ENCODE data around the gene ZNF605. TPM values are rescaled to one million over a fixed set of nuclear protein-coding genes. Genes with fewer than 3 reads are reported as not detected.
A peak's percentile ranks its signal among the peaks of the same experiment; 100 is the strongest.
"Not testable (repeated sequence)": the region's sequence is repeated elsewhere in the genome, so short reads cannot be mapped to it uniquely, and the experiment has no call there.

ZNF605 gene
- total and polyA plus RNA-seq, 7 experiments from 2014 or later, result 0.98 to 17.8 (median 8.3) TPM

- intact Hi-C loops (cut with micrococcal nuclease), result no loop called here
- no peak overlapping the region for H3K4me3 Mint-ChIP-seq
- H3K36me3 Mint-ChIP-seq, result peaks cover 17 to 43% (median 27%) of the 10 kb centered on the region in 5 donors
- ChIA-PET CTCF (no interaction called here), POLR2A (no interaction called here)
- Histone ChIP-seq H3K9me3 (ENCODE audit: control insufficient read depth in 2 of 3, low read length in 3 of 3) (peaks cover 8 to 70% (median 24%) of the 10 kb centered on the region in 3 experiments), H3K27ac (ENCODE audit: low read depth, low read length) (no peak overlapping the region), H3K4me1 (ENCODE audit: control insufficient read depth in 2 of 2, insufficient read depth in 2 of 2, low read length in 2 of 2) (no peaks in the 10 kb centered on the region), H3K4me3 (ENCODE audit: low read length) (no peak overlapping the region), H3K36me3 (ENCODE audit: control insufficient read depth in 2 of 3, insufficient read depth in 3 of 3, low read length in 3 of 3) (no peaks in the 10 kb centered on the region), H3K27me3 (ENCODE audit: control insufficient read depth in 2 of 2, insufficient read depth in 2 of 2, low read length in 2 of 2) (no peaks in the 10 kb centered on the region)
- no peaks in the 10 kb centered on the region for H3K4me1 Mint-ChIP-seq
- no peak overlapping the region for H3K27ac Mint-ChIP-seq
- ATAC-seq (no peak), DNase-seq (no peak)
- H3K27me3 Mint-ChIP-seq, result no peaks in the 10 kb centered on the region
- H3K9me3 Mint-ChIP-seq, result peaks cover 5 to 90% (median 68%) of the 10 kb centered on the region in 11 donors
Observed at GRCh38 chr12:132918680-132919079, 37.4 kb downstream of the ZNF605 start.

- Histone ChIP-seq H3K4me1 (ENCODE audit: control insufficient read depth in 2 of 2, insufficient read depth in 2 of 2, low read length in 2 of 2) (no peaks in the 10 kb centered on the region), H3K27ac (ENCODE audit: low read depth, low read length) (peak overlapping the region; percentile 92), H3K27me3 (ENCODE audit: control insufficient read depth in 2 of 2, insufficient read depth in 2 of 2, low read length in 2 of 2) (no peaks in the 10 kb centered on the region), H3K4me3 (ENCODE audit: low read length) (peak overlapping the region; percentile 72), H3K9me3 (ENCODE audit: control insufficient read depth in 2 of 3, low read length in 3 of 3) (peaks cover 0 to 4% (median 0%) of the 10 kb centered on the region in 3 experiments), H3K36me3 (ENCODE audit: control insufficient read depth in 2 of 3, insufficient read depth in 3 of 3, low read length in 3 of 3) (no peaks in the 10 kb centered on the region)
- ChIA-PET POLR2A (interaction anchor here (0.6 to 1.9 kb wide), 15 partner anchors 9 to 175 kb away, joined by 3 to 13 read pairs (median 5); partner anchors contain the start of genes CHFR, GOLGA3, ZNF26 and ZNF605), CTCF (interaction anchor here (0.6 to 0.7 kb wide), 2 partner anchors 22 to 113 kb away, joined by 4 read pairs; partner anchors contain the start of gene CHFR)
- Mint-ChIP-seq H3K27ac (peak overlapping the region; percentile 92 to 99 (median 97)), H3K9me3 (peaks cover 1 to 42% (median 18%) of the 10 kb centered on the region in 11 donors), H3K4me1 (peaks cover 6 to 41% (median 19%) of the 10 kb centered on the region in 7 donors), H3K27me3 (peaks cover 0 to 29% (median 0%) of the 10 kb centered on the region in 5 donors), H3K36me3 (peaks cover 4 to 27% (median 13%) of the 10 kb centered on the region in 5 donors), H3K4me3 (peak overlapping the region; percentile 83 to 98 (median 94))
- ATAC-seq (no peak), DNase-seq (no peak)
- intact Hi-C loops (cut with micrococcal nuclease), result loop anchor here in 1 of 2 donors (2.0 kb wide), 3 partner anchors 80 to 960 kb away; partner anchors contain the start of genes EP400 and GOLGA3
Observed at GRCh38 chr12:132909030-132909368, 47.1 kb downstream of the ZNF605 start.

DNA sequence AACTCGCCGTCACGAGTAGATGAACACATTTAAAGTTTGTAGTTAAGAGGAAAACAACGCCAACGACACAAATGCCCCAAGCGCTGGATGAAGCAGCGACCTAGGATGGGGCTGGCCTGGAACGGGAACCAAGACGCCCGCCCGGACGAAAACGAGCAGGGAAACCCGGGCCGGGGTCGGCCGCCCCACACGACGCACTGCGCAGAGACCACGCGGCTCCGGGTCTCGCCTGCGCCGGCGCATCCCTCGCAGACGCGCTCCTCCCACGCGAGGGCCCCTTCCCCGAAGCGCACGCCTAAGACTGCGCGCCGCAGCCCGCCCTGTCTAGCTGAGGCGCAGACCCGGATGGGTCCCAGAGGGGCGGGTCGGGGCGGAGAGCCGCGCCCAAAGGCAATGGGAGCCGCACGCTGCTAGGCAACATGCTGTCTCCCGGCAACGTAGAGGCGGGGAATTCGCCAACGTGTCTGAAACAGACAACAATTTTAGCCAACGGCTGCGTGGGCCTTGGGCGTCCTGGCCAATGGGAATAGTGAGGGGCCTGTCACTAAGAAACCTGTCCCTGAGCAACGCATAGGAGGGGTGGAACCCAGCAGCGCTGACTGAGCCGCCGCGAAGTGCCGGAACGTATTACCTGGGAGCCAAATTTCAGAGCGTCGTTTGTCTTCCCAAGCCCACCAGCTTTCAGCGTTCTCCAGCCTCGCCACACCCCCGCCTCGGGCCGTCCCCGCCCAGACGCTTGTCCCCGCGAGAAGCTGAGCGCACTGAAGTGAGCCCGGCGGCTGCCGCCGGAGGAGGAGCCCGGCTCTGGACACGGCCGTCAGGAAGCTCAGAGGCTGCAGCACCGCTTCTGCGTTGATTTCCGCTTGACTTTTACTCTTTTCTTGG, 47.7 kb downstream of the ZNF605 start:
- Histone ChIP-seq H3K36me3 (ENCODE audit: control insufficient read depth in 2 of 3, insufficient read depth in 3 of 3, low read length in 3 of 3) (no peaks in the 10 kb centered on the region), H3K9me3 (ENCODE audit: control insufficient read depth in 2 of 3, low read length in 3 of 3) (peaks cover 0 to 3% (median 0%) of the 10 kb centered on the region in 3 experiments), H3K27ac (ENCODE audit: low read depth, low read length) (peak overlapping the region; percentile 92), H3K4me1 (ENCODE audit: control insufficient read depth in 2 of 2, insufficient read depth in 2 of 2, low read length in 2 of 2) (no peaks in the 10 kb centered on the region), H3K27me3 (ENCODE audit: control insufficient read depth in 2 of 2, insufficient read depth in 2 of 2, low read length in 2 of 2) (no peaks in the 10 kb centered on the region), H3K4me3 (ENCODE audit: low read length) (peak overlapping the region; percentile 72)
- peak; percentile 93 for ATAC-seq
- Mint-ChIP-seq H3K27me3 (peaks cover 0 to 29% (median 0%) of the 10 kb centered on the region in 5 donors), H3K9me3 (peaks cover 0 to 36% (median 14%) of the 10 kb centered on the region in 11 donors), H3K4me3 (peak overlapping the region; percentile 83 to 98 (median 94)), H3K27ac (peak overlapping the region; percentile 92 to 99 (median 97)), H3K4me1 (peaks cover 6 to 41% (median 22%) of the 10 kb centered on the region in 7 donors), H3K36me3 (peaks cover 4 to 21% (median 10%) of the 10 kb centered on the region in 5 donors)
- ChIA-PET POLR2A (interaction anchor here (0.6 to 1.9 kb wide), 16 partner anchors 8 to 175 kb away, joined by 3 to 13 read pairs (median 5); partner anchors contain the start of genes CHFR, GOLGA3, ZNF26 and ZNF605), CTCF (interaction anchor here (0.6 to 1.3 kb wide), 2 partner anchors 21 to 144 kb away, joined by 4 to 6 read pairs; partner anchors contain the start of gene CHFR)
- intact Hi-C loops (cut with micrococcal nuclease), result loop anchor here (1.0 to 2.0 kb wide), 14 partner anchors 21 to 960 kb away; partner anchors contain the start of genes CHFR (in 2 of the 2), ZNF10 (in 2 of the 2), ZNF140 (in 2 of the 2) and ZNF26 (in 2 of the 2)
- DNase-seq, result peak; percentile 79 to 98 (median 96)

DNA sequence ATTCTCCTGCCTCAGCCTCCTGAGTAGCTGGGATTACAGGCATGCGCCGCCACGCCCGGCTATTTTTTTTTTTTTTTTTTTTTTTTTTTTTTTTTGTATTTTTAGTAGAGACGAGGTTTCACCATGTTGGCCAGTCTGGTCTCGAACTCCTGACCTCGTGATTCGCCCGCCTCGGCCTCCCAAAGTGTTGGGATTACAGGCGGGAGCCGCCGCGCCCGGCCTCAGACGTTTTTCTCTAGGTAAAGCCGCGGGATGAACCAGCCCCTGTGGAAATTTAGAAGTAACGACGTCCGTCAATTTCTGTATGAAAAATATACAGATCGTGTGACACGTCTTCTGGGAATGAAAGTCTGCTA, 48.3 kb downstream of the ZNF605 start:
- ChIA-PET CTCF (interaction anchor here (0.7 to 1.3 kb wide), 3 partner anchors 100 to 143 kb away, joined by 3 to 6 read pairs (median 4); no protein-coding TSS in a partner anchor), POLR2A (interaction anchor here (0.9 to 1.9 kb wide), 7 partner anchors 20 to 172 kb away, joined by 4 to 13 read pairs (median 8); partner anchors contain the start of genes CHFR and GOLGA3)
- peak overlapping the region; percentile 92 to 99 (median 97) for H3K27ac Mint-ChIP-seq
- not testable (repeated sequence) for H3K4me1 ChIP-seq (ENCODE audit: control insufficient read depth in 2 of 2, insufficient read depth in 2 of 2, low read length in 2 of 2); DNase-seq; ATAC-seq; H3K27me3 ChIP-seq (ENCODE audit: control insufficient read depth in 2 of 2, insufficient read depth in 2 of 2, low read length in 2 of 2); H3K9me3 ChIP-seq (ENCODE audit: control insufficient read depth in 2 of 3, low read length in 3 of 3); H3K36me3 ChIP-seq (ENCODE audit: control insufficient read depth in 2 of 3, insufficient read depth in 3 of 3, low read length in 3 of 3)
- H3K9me3 Mint-ChIP-seq, result peaks cover 0 to 31% (median 12%) of the 10 kb centered on the region in 11 donors
- peaks cover 6 to 41% (median 23%) of the 10 kb centered on the region in 7 donors for H3K4me1 Mint-ChIP-seq
- Histone ChIP-seq H3K27ac (ENCODE audit: low read depth, low read length) (peak overlapping the region; percentile 92), H3K4me3 (ENCODE audit: low read length) (peak overlapping the region; percentile 72)
- peaks cover 4 to 20% (median 8%) of the 10 kb centered on the region in 5 donors for H3K36me3 Mint-ChIP-seq
- H3K4me3 Mint-ChIP-seq, result peak overlapping the region; percentile 83 to 98 (median 94)
- intact Hi-C loops (cut with micrococcal nuclease), result loop anchor here (1.0 to 2.0 kb wide), 14 partner anchors 20 to 959 kb away; partner anchors contain the start of genes CHFR (in 2 of the 2), ZNF10 (in 2 of the 2), ZNF140 (in 2 of the 2) and ZNF26 (in 2 of the 2)
- peaks cover 0 to 29% (median 0%) of the 10 kb centered on the region in 5 donors for H3K27me3 Mint-ChIP-seq

DNA sequence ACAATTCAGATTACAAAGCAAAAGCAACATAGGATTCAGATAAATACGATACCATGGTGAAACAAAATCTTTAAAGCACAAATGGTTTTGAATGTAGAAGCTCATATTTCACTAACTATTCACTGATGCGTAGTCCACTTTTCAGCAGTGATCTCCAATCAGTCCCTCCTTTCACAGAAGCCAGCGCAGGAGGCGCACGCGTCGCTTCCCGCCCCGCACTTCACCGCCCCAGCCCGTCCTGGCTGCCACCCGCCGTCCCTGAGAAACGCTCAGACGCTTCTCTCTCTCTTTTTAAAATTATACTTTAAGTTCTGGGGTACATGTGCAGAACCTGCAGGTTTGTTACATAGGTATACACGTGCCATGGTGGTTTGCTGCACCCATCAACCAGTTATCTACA, 48.9 kb downstream of the ZNF605 start:
- peak overlapping the region; percentile 12 to 70 (median 55) for H3K4me3 Mint-ChIP-seq
- H3K27me3 Mint-ChIP-seq, result peaks cover 0 to 29% (median 0%) of the 10 kb centered on the region in 5 donors
- ATAC-seq (no peak), DNase-seq (no peak)
- no peak overlapping the region for H3K4me3 ChIP-seq (ENCODE audit: low read length)
- no peaks in the 10 kb centered on the region for H3K36me3 ChIP-seq (ENCODE audit: control insufficient read depth in 2 of 3, insufficient read depth in 3 of 3, low read length in 3 of 3)
- ChIA-PET CTCF (interaction anchor here (0.7 to 1.3 kb wide), 3 partner anchors 99 to 143 kb away, joined by 3 to 6 read pairs (median 4); no protein-coding TSS in a partner anchor), POLR2A (no interaction called here)
- H3K36me3 Mint-ChIP-seq, result peaks cover 4 to 16% (median 6%) of the 10 kb centered on the region in 5 donors
- peaks cover 0 to 26% (median 11%) of the 10 kb centered on the region in 11 donors for H3K9me3 Mint-ChIP-seq
- intact Hi-C loops (cut with micrococcal nuclease), result no loop called here
- H3K27me3 ChIP-seq (ENCODE audit: control insufficient read depth in 2 of 2, insufficient read depth in 2 of 2, low read length in 2 of 2), result no peaks in the 10 kb centered on the region
- peak overlapping the region in 7 of 9 donors; percentile 8 to 76 (median 32) for H3K27ac Mint-ChIP-seq
- no peak overlapping the region for H3K27ac ChIP-seq (ENCODE audit: low read depth, low read length)
- H3K4me1 Mint-ChIP-seq, result peaks cover 6 to 41% (median 23%) of the 10 kb centered on the region in 7 donors
- H3K9me3 ChIP-seq (ENCODE audit: control insufficient read depth in 2 of 3, low read length in 3 of 3), result peaks cover 0 to 3% (median 0%) of the 10 kb centered on the region in 3 experiments
- no peaks in the 10 kb centered on the region for H3K4me1 ChIP-seq (ENCODE audit: control insufficient read depth in 2 of 2, insufficient read depth in 2 of 2, low read length in 2 of 2)
